WTC11 (cell line): Measurements from ENCODE around the gene NRSN1. TPM values are rescaled to one million over a fixed set of nuclear protein-coding genes. Genes with fewer than 3 reads are reported as not detected.

Experiments used
- ATAC-seq: fragments of 200-7000 bp; cut with Tn5 transposase; 2 replicates; pipeline ENCODE4 v1.10.0; 2021; ENCODE audit warnings: mild to moderate bottlenecking, moderate library complexity
- CTCF ChIA-PET: fragments of 300-600 bp; sonication (Branson Sonifier 250); formaldehyde crosslinking; loops from one replicate; lab custom pipeline; 2021; ENCODE audit warnings: antibody characterized with exemption; lab: Charles Lee
- POLR2A ChIA-PET: fragments of 350-600 bp; sonication (Branson Sonifier 250); formaldehyde crosslinking; loops from one replicate; lab custom pipeline; 2021; ENCODE audit warnings: antibody characterized with exemption; lab: Charles Lee
- DNase-seq: peaks from one replicate; pipeline ENCODE4 v3.0.0; 2021; ENCODE audit warnings: low spot score
- H3K27ac Mint-ChIP-seq: 2 replicates; pipeline ENCODE4 v1.8.0; 2021; ENCODE audit warnings: mixed read lengths
- H3K27me3 Mint-ChIP-seq: 2 replicates; pipeline ENCODE4 v1.8.0; 2021; ENCODE audit warnings: low read depth, mild to moderate bottlenecking, moderate library complexity, mixed read lengths
- H3K36me3 Mint-ChIP-seq: 2 replicates; pipeline ENCODE4 v1.8.0; 2021; ENCODE audit warnings: mixed read lengths
- H3K4me1 Mint-ChIP-seq: 2 replicates; pipeline ENCODE4 v1.8.0; 2022; ENCODE audit warnings: mixed read lengths
- H3K4me3 Mint-ChIP-seq: 2 replicates; pipeline ENCODE4 v1.8.0; 2021; ENCODE audit warnings: mild to moderate bottlenecking, moderate library complexity, mixed read lengths
- H3K9me3 Mint-ChIP-seq: 2 replicates; pipeline ENCODE4 v1.8.0; 2021; ENCODE audit warnings: mixed read lengths
- AFF4 ChIP-seq: sonication (generic); formaldehyde crosslinking; IDR thresholded peaks from 2 replicates; pipeline ENCODE4 v1.8.1; 2023; ENCODE audit warnings: mild to moderate bottlenecking, missing genetic modification reagents, borderline replicate concordance
- ATF1 ChIP-seq: sonication (generic); formaldehyde crosslinking; IDR thresholded peaks from 2 replicates; pipeline ENCODE4 v1.8.1; 2023; ENCODE audit warnings: mild to moderate bottlenecking, moderate library complexity, missing genetic modification reagents
- CREB1 ChIP-seq: sonication (generic); formaldehyde crosslinking; IDR thresholded peaks from 2 replicates; pipeline ENCODE4 v1.8.0; 2023; ENCODE audit warnings: mild to moderate bottlenecking, missing genetic modification reagents
- JUN ChIP-seq: sonication (generic); formaldehyde crosslinking; IDR thresholded peaks from 2 replicates; pipeline ENCODE4 v1.8.0; 2023; ENCODE audit warnings: mild to moderate bottlenecking, missing genetic modification reagents
- MYBL2 ChIP-seq: sonication (generic); formaldehyde crosslinking; IDR thresholded peaks from 2 replicates; pipeline ENCODE4 v1.8.1; 2023; ENCODE audit warnings: mild to moderate bottlenecking, moderate library complexity, missing genetic modification reagents
- NR3C1 ChIP-seq: sonication (generic); formaldehyde crosslinking; conservative IDR thresholded peaks from 2 replicates; pipeline ENCODE4 v1.8.1; 2023; ENCODE audit warnings: low read depth, mild to moderate bottlenecking, missing genetic modification reagents
- RELA ChIP-seq: sonication (generic); formaldehyde crosslinking; IDR thresholded peaks from 2 replicates; pipeline ENCODE4 v1.8.1; 2022; ENCODE audit warnings: missing genetic modification reagents, mild to moderate bottlenecking, borderline replicate concordance
- STAT6 ChIP-seq: sonication (generic); formaldehyde crosslinking; conservative IDR thresholded peaks from 2 replicates; pipeline ENCODE4 v1.8.1; 2023; ENCODE audit warnings: mild to moderate bottlenecking, low read depth, missing genetic modification reagents, moderate library complexity
- TCF7 ChIP-seq: sonication (generic); formaldehyde crosslinking; IDR thresholded peaks from 2 replicates; pipeline ENCODE4 v1.8.0; 2022; ENCODE audit warnings: mild to moderate bottlenecking, low read depth, missing genetic modification reagents, moderate library complexity
- TEAD1 ChIP-seq: sonication (generic); formaldehyde crosslinking; IDR thresholded peaks from 2 replicates; pipeline ENCODE4 v1.8.0; 2022; ENCODE audit warnings: mild to moderate bottlenecking, missing genetic modification reagents
- TEAD4 ChIP-seq: sonication (generic); formaldehyde crosslinking; IDR thresholded peaks from 2 replicates; pipeline ENCODE4 v1.8.0; 2022; ENCODE audit warnings: mild to moderate bottlenecking, missing genetic modification reagents
- USF2 ChIP-seq: sonication (generic); formaldehyde crosslinking; IDR thresholded peaks from 2 replicates; pipeline ENCODE4 v1.8.1; 2023; ENCODE audit warnings: mild to moderate bottlenecking, missing genetic modification reagents, moderate library complexity
- ZNF219 ChIP-seq: sonication (generic); formaldehyde crosslinking; IDR thresholded peaks from 2 replicates; pipeline ENCODE4 v1.8.0; 2023; ENCODE audit warnings: missing genetic modification reagents, mild to moderate bottlenecking, borderline replicate concordance
- ZNF263 ChIP-seq: sonication (generic); formaldehyde crosslinking; IDR thresholded peaks from 2 replicates; pipeline ENCODE4 v1.8.1; 2022; ENCODE audit warnings: low read depth, mild to moderate bottlenecking, moderate library complexity, missing genetic modification reagents
- ZNF396 ChIP-seq: fragments of 250-450 bp; sonication (Bioruptor Pico); IDR thresholded peaks from 2 replicates; pipeline ENCODE4 v1.8.0; 2021; ENCODE audit warnings: mild to moderate bottlenecking, moderate library complexity, borderline replicate concordance
- total RNA-seq: library from RNA; stranded (reverse); gene quantifications from 3 replicates; pipeline ENCODE4 v1.2.3, GENCODE V29; 2021
- TF ChIP-seq, protein P1 (sequence below): sonication (generic); formaldehyde crosslinking; IDR thresholded peaks from 2 replicates; pipeline ENCODE4 v1.8.0; 2022; ENCODE audit warnings: mild to moderate bottlenecking, missing genetic modification reagents
- TF ChIP-seq, protein P2 (sequence below): sonication (generic); formaldehyde crosslinking; IDR thresholded peaks from 2 replicates; pipeline ENCODE4 v1.8.0; 2022; ENCODE audit warnings: mild to moderate bottlenecking, missing genetic modification reagents
- TF ChIP-seq, protein P3 (sequence below): sonication (generic); formaldehyde crosslinking; IDR thresholded peaks from 2 replicates; pipeline ENCODE4 v1.8.1; 2022; ENCODE audit warnings: low read depth, missing genetic modification reagents, borderline replicate concordance

NRSN1 gene
- total RNA-seq, 1 experiment from 2014 or later = not detected

DNA sequence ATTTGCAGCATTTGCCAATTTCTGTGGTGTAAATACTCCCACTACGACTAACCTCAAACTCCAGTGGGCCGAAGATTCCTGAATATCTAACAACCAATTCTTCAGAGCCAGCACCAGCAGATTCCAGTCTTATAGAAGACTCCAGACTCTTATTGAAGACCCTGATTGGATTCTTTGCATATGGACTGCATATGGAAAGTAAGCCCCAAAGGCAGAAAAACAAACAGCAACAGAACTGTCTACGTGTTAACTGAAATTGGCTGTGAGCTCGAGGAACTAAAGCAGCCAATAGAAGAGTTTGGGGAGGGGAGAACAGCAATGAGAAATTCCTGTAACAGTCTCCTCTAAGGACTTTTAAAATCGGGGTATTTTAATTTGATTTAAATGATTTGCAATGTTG, 19.7 kb upstream of the NRSN1 start (continued):
- no peak for TF ChIP-seq USF2
- TF ChIP-seq MYBL2 (CRISPR knock-in tag) = no peak
- TF ChIP-seq, protein P1, sequence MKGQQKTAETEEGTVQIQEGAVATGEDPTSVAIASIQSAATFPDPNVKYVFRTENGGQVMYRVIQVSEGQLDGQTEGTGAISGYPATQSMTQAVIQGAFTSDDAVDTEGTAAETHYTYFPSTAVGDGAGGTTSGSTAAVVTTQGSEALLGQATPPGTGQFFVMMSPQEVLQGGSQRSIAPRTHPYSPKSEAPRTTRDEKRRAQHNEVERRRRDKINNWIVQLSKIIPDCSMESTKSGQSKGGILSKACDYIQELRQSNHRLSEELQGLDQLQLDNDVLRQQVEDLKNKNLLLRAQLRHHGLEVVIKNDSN (CRISPR knock-in tag) = no peak
- no peak for TF ChIP-seq RELA
- no peak for TF ChIP-seq NR3C1 (CRISPR knock-in tag)

DNA sequence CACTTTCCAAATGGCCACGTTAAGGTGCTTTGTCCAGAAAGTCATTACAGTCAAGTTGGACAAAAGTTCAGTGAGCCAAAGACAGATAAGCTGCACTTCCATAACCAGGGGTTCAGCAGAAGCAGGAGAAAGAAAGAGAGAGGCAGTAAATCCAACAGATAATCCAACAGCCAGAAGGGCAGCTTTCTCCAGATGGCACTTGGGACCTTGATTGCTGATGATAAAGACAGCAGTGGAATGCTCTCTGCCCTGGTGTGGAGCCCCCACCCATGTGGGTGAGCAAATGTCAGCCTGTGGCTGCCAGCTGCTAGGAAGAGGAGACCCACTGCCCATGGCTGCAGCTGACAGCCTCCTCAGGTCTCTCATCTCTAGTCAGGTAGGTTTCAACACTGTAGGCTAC, 18.7 kb upstream of the NRSN1 start:
- Mint-ChIP-seq H3K4me1 (peaks cover 6% of the 10 kb centered on the region; the same call in 1 of the 2 replicates), H3K36me3 (no peaks in the 10 kb centered on the region), H3K9me3 (no peaks in the 10 kb centered on the region), H3K27me3 (no peaks in the 10 kb centered on the region), H3K4me3 (no peak overlapping the region), H3K27ac (no peak overlapping the region)
- no peak for ATAC-seq
- TF ChIP-seq STAT6 (CRISPR knock-in tag) = no peak
- no peak for TF ChIP-seq AFF4 (CRISPR knock-in tag)
- TF ChIP-seq ZNF263 (CRISPR knock-in tag) = no peak
- no peak for TF ChIP-seq ZNF219 (CRISPR knock-in tag)
- TF ChIP-seq, protein P2, sequence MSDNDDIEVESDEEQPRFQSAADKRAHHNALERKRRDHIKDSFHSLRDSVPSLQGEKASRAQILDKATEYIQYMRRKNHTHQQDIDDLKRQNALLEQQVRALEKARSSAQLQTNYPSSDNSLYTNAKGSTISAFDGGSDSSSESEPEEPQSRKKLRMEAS = no peak
- POLR2A ChIA-PET = no interaction called here
- CTCF ChIA-PET = no interaction called here
- no peak for DNase-seq

GRCh38 chr6:24108056-24108455, 18.0 kb upstream of the NRSN1 start:
- H3K27me3 Mint-ChIP-seq = no peaks in the 10 kb centered on the region
- H3K9me3 Mint-ChIP-seq = no peaks in the 10 kb centered on the region
- ChIA-PET POLR2A (no interaction called here), CTCF (no interaction called here)
- no peak overlapping the region for H3K4me3 Mint-ChIP-seq
- TF ChIP-seq CREB1 (CRISPR knock-in tag) (no peak), ATF1 (CRISPR knock-in tag) (no peak), TCF7 (CRISPR knock-in tag) (no peak), TEAD4 (CRISPR knock-in tag) (no peak), JUN (CRISPR knock-in tag) (no peak), ZNF263 (CRISPR knock-in tag) (no peak), TEAD1 (CRISPR knock-in tag) (no peak), ZNF396 (CRISPR knock-in tag) (no peak)
- TF ChIP-seq, protein P3, sequence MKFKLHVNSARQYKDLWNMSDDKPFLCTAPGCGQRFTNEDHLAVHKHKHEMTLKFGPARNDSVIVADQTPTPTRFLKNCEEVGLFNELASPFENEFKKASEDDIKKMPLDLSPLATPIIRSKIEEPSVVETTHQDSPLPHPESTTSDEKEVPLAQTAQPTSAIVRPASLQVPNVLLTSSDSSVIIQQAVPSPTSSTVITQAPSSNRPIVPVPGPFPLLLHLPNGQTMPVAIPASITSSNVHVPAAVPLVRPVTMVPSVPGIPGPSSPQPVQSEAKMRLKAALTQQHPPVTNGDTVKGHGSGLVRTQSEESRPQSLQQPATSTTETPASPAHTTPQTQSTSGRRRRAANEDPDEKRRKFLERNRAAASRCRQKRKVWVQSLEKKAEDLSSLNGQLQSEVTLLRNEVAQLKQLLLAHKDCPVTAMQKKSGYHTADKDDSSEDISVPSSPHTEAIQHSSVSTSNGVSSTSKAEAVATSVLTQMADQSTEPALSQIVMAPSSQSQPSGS (CRISPR knock-in tag) = no peak
- TF ChIP-seq, protein P2 = no peak
- H3K27ac Mint-ChIP-seq = no peak overlapping the region
- ATAC-seq (no peak), DNase-seq (no peak)
- no peaks in the 10 kb centered on the region for H3K36me3 Mint-ChIP-seq
- peaks cover 6% of the 10 kb centered on the region; the same call in 1 of the 2 replicates for H3K4me1 Mint-ChIP-seq
